ENCODE measurements around the gene CEACAM19.

DNA sequence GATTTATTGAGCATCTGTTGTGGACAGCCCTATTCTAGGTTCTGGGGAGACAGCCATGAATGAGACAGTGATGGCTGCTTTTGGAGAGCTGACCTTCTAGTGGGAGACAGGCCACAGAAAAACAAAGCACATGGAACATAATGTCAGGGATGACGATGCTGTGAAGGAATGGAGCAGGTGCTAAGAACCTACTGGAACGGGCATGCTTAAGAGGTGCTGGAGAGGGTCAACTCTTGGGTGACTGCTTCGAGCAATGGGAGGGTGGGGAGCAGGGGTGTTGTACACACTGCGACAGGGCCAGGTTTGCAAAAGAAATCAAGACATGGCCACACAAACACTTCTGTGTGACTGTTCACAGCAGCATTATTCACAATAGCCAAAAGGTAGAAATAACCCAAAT is 15.6 kb downstream of the CEACAM19 start:
- TF ChIP-seq, protein P1, sequence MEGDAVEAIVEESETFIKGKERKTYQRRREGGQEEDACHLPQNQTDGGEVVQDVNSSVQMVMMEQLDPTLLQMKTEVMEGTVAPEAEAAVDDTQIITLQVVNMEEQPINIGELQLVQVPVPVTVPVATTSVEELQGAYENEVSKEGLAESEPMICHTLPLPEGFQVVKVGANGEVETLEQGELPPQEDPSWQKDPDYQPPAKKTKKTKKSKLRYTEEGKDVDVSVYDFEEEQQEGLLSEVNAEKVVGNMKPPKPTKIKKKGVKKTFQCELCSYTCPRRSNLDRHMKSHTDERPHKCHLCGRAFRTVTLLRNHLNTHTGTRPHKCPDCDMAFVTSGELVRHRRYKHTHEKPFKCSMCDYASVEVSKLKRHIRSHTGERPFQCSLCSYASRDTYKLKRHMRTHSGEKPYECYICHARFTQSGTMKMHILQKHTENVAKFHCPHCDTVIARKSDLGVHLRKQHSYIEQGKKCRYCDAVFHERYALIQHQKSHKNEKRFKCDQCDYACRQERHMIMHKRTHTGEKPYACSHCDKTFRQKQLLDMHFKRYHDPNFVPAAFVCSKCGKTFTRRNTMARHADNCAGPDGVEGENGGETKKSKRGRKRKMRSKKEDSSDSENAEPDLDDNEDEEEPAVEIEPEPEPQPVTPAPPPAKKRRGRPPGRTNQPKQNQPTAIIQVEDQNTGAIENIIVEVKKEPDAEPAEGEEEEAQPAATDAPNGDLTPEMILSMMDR (IDR thresholded peaks at IDR 0.05 in 8 of 11, conservative IDR thresholded peaks at IDR 0.05 in 3 of 11), result no peak
- no peak for TF ChIP-seq POLR2A (IDR thresholded peaks at IDR 0.05)

Data from spleen (tissue), 7 donors.